NB4 (cell line): ENCODE data around the gene HSD3B7.
A peak's percentile ranks its signal among the peaks of the same experiment; 100 is the strongest.

ENCODE experiments used
- POLR2A ChIP-seq: IDR thresholded peaks from 2 replicates; pipeline ENCODE4 v1.6.1; 2011; ENCODE audit warnings: mild to moderate bottlenecking; ENCODE audit not compliant: insufficient read length; ENCODE audit errors: extremely low read depth
- TF ChIP-seq, protein P1 (sequence below): IDR thresholded peaks from one replicate; pipeline ENCODE4 v1.5.1; 2012; ENCODE audit warnings: low read depth, low read length
- TF ChIP-seq, protein P2 (sequence below): IDR thresholded peaks from 2 replicates; pipeline ENCODE4 v1.6.1; 2011; ENCODE audit warnings: low read depth, low read length

DNA sequence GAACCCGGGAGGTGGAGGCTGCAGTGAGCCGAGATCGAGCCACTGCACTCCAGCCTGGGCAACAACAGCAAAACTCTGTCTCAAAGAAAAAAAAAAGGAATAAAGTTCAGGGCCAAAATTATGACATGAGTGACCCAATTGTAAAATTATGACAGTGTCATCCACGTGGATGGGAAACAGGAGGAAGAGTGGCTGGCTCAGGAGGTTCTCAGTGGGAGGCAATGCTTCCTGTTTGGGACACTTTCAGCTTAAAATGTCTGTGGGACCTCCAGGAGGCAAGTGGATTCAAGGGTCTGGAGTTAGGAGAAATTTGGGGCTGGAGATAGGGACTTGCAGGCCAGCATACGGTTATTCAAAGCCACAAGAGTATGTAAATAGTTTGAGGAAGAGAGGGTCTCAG, 40.3 kb downstream of the HSD3B7 start:
- TF ChIP-seq, protein P1, sequence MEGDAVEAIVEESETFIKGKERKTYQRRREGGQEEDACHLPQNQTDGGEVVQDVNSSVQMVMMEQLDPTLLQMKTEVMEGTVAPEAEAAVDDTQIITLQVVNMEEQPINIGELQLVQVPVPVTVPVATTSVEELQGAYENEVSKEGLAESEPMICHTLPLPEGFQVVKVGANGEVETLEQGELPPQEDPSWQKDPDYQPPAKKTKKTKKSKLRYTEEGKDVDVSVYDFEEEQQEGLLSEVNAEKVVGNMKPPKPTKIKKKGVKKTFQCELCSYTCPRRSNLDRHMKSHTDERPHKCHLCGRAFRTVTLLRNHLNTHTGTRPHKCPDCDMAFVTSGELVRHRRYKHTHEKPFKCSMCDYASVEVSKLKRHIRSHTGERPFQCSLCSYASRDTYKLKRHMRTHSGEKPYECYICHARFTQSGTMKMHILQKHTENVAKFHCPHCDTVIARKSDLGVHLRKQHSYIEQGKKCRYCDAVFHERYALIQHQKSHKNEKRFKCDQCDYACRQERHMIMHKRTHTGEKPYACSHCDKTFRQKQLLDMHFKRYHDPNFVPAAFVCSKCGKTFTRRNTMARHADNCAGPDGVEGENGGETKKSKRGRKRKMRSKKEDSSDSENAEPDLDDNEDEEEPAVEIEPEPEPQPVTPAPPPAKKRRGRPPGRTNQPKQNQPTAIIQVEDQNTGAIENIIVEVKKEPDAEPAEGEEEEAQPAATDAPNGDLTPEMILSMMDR, result no peak
- no peak for TF ChIP-seq POLR2A
- TF ChIP-seq, protein P2, sequence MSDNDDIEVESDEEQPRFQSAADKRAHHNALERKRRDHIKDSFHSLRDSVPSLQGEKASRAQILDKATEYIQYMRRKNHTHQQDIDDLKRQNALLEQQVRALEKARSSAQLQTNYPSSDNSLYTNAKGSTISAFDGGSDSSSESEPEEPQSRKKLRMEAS, result 0 out of 2 replicates have a peak, but pooled peaks have one; percentile 14
